C4-2B (cell line): ENCODE results near the gene ZNF556.

ENCODE experiments used
- CTCF ChIP-seq: fragments of 450-650 bp; conservative IDR thresholded peaks from 2 replicates; pipeline ENCODE4 v1.5.1; 2017; ENCODE audit warnings: mild to moderate bottlenecking
- ZFX ChIP-seq: fragments of 450-650 bp; IDR thresholded peaks from 2 replicates; pipeline ENCODE4 v1.6.1; 2017

- TF ChIP-seq CTCF (no peak), ZFX (no peak)
Observed at GRCh38 chr19:2863816-2864215, 3.3 kb upstream of the ZNF556 start.
